ENCODE measurements around the gene CAPZB. TPM values are rescaled to one million over a fixed set of nuclear protein-coding genes. Genes with fewer than 3 reads are reported as not detected.

Gene CAPZB
- total RNA-seq, 1 experiment from 2014 or later, result 40.0 TPM

- no peak for DNase-seq (ENCODE audit: low spot score)
Observed at GRCh38 chr1:19328486-19328885, 156.9 kb downstream of the CAPZB start.

GRCh38 chr1:19327736-19328135 lies 157.6 kb downstream of the CAPZB start:
- DNase-seq (ENCODE audit: low spot score), result no peak

- no peak for DNase-seq (ENCODE audit: low spot score)
Observed at GRCh38 chr1:19327301-19327700, 158.0 kb downstream of the CAPZB start.

- DNase-seq (ENCODE audit: low spot score), result no peak
Observed at GRCh38 chr1:19326748-19327065, 158.6 kb downstream of the CAPZB start.

- DNase-seq (ENCODE audit: low spot score), result no peak
Observed at GRCh38 chr1:19325958-19326747, 159.2 kb downstream of the CAPZB start.

- no peak for DNase-seq (ENCODE audit: low spot score)
Observed at GRCh38 chr1:19325368-19325957, 159.9 kb downstream of the CAPZB start.

- no peak for DNase-seq (ENCODE audit: low spot score)
Observed at GRCh38 chr1:19324665-19324990, 160.7 kb downstream of the CAPZB start.

GRCh38 chr1:19323987-19324664 lies 161.2 kb downstream of the CAPZB start:
- DNase-seq (ENCODE audit: low spot score), result no peak

- no peak for DNase-seq (ENCODE audit: low spot score)
Observed at GRCh38 chr1:19322481-19322880, 162.9 kb downstream of the CAPZB start.

GRCh38 chr1:19321071-19321470 lies 164.3 kb downstream of the CAPZB start:
- no peak for DNase-seq (ENCODE audit: low spot score)

- no peak for DNase-seq (ENCODE audit: low spot score)
Observed at GRCh38 chr1:19319196-19319595, 166.1 kb downstream of the CAPZB start.

- DNase-seq (ENCODE audit: low spot score), result no peak
Observed at GRCh38 chr1:19317126-19317910, 168.0 kb downstream of the CAPZB start.

- DNase-seq (ENCODE audit: low spot score), result peak; percentile 29
Observed at GRCh38 chr1:19315378-19316198, 169.8 kb downstream of the CAPZB start.

- DNase-seq (ENCODE audit: low spot score), result no peak
Observed at GRCh38 chr1:19313961-19314882, 171.1 kb downstream of the CAPZB start.

GRCh38 chr1:19313636-19313959 lies 171.7 kb downstream of the CAPZB start:
- DNase-seq (ENCODE audit: low spot score), result no peak

GRCh38 chr1:19312782-19313635 lies 172.3 kb downstream of the CAPZB start:
- DNase-seq (ENCODE audit: low spot score), result no peak

- DNase-seq (ENCODE audit: low spot score), result peak; percentile 68
Observed at GRCh38 chr1:19311931-19312781, 173.2 kb downstream of the CAPZB start, which contains the start of the genes AKR7A2 and SLC66A1. TSS of gene AKR7A2 (minus strand) at chr1:19312144. CDS start at chr1:19312124, 20 bp downstream. TSS of gene SLC66A1 (plus strand) at chr1:19312326. CDS start at chr1:19317678, 5,352 bp downstream.

GRCh38 chr1:19311503-19311930 lies 173.8 kb downstream of the CAPZB start:
- no peak for DNase-seq (ENCODE audit: low spot score)
